Memory B cell (primary cell): ENCODE measurements around the gene BLNK.

Experiments
- ATAC-seq: fragments of 150-1000 bp; cut with Tn5 transposase; 2 replicates; pipeline ENCODE4 v1.10.0; 2021; ENCODE audit warnings: low read depth, mild to moderate bottlenecking, moderate library complexity
- DNase-seq, 2 donors: peaks; one replicate each; pipeline ENCODE4 v3.0.0; 2022; ENCODE audit warnings: low spot score in 2 of 2
- H3K27ac Mint-ChIP-seq: one replicate; pipeline ENCODE4 v1.8.0; 2022; ENCODE audit warnings: mild to moderate bottlenecking, moderate library complexity, mixed read lengths
- H3K27me3 Mint-ChIP-seq: one replicate; pipeline ENCODE4 v1.8.0; 2022; ENCODE audit warnings: mixed read lengths
- H3K36me3 Mint-ChIP-seq: one replicate; pipeline ENCODE4 v1.8.0; 2022; ENCODE audit warnings: mild to moderate bottlenecking, mixed read lengths
- H3K4me1 Mint-ChIP-seq: one replicate; pipeline ENCODE4 v1.8.0; 2022; ENCODE audit warnings: mixed read lengths
- H3K4me3 Mint-ChIP-seq: one replicate; pipeline ENCODE4 v1.8.0; 2022; ENCODE audit warnings: mild to moderate bottlenecking, moderate library complexity, mixed read lengths
- H3K9me3 Mint-ChIP-seq: one replicate; pipeline ENCODE4 v1.8.0; 2022; ENCODE audit warnings: mixed read lengths

BLNK gene

DNA sequence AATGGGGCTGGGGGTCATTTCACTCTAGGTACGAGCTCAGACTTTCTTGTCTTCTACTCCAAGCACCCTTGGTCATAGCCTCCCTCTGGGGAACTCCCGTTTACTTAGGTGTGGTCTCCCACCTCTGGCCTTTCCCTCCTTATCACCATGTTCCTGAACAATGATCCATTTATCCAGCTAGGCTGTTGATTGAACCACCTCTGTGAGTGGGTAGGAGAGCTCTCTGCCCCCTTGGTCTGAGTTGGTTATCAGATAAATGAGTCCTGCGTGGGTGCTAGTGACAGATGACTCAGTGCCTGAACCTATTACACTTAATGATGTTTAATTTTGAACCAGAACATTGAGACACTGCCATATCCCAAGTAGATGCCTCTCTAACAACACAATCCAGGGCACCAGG, 9.4 kb downstream of the BLNK start:
- ATAC-seq (no peak), DNase-seq (no peak)
- H3K27me3 Mint-ChIP-seq, result no peaks in the 10 kb centered on the region
- H3K4me3 Mint-ChIP-seq, result no peak overlapping the region
- peaks cover 69% of the 10 kb centered on the region for H3K4me1 Mint-ChIP-seq
- H3K9me3 Mint-ChIP-seq, result no peaks in the 10 kb centered on the region
- peaks cover 31% of the 10 kb centered on the region for H3K36me3 Mint-ChIP-seq
- peak overlapping the region; percentile 88 for H3K27ac Mint-ChIP-seq

- Mint-ChIP-seq H3K36me3 (peaks cover 32% of the 10 kb centered on the region), H3K27ac (peak overlapping the region; percentile 87), H3K4me1 (peaks cover 64% of the 10 kb centered on the region), H3K27me3 (no peaks in the 10 kb centered on the region), H3K4me3 (no peak overlapping the region), H3K9me3 (no peaks in the 10 kb centered on the region)
- DNase-seq (no peak), ATAC-seq (no peak)
Measured at GRCh38 chr10:96261132-96261531, 10.2 kb downstream of the BLNK start.

- Mint-ChIP-seq H3K27ac (peak overlapping the region; percentile 87), H3K27me3 (no peaks in the 10 kb centered on the region), H3K36me3 (peaks cover 25% of the 10 kb centered on the region), H3K4me1 (peaks cover 58% of the 10 kb centered on the region), H3K9me3 (no peaks in the 10 kb centered on the region), H3K4me3 (peak overlapping the region; percentile 44)
- DNase-seq, result no peak
- ATAC-seq, result peak; percentile 43
Measured at GRCh38 chr10:96260014-96260413, 11.4 kb downstream of the BLNK start.

DNA sequence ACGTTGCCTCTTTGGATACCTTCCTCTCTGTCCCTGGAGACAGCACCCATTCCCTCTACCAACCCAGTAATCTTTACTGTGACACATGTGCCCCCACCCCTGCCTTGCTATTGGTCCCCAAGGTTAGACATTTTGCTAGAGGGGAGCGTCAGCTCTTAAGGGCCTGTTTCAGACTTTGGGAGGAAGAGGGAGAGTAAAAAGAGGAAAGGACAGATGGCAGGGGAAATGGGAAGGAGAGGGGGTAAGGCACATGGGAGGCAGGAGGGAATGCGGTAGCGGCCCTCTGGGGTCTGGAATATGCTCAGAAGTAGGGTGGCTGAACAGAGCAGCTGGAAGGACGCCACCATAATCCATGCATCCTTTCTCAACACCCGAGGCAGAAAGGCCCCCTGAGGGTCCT, 12.2 kb downstream of the BLNK start:
- peaks cover 29% of the 10 kb centered on the region for H3K36me3 Mint-ChIP-seq
- H3K4me1 Mint-ChIP-seq, result peaks cover 53% of the 10 kb centered on the region
- peak overlapping the region; percentile 18 for H3K4me3 Mint-ChIP-seq
- peak overlapping the region; percentile 87 for H3K27ac Mint-ChIP-seq
- no peaks in the 10 kb centered on the region for H3K27me3 Mint-ChIP-seq
- no peaks in the 10 kb centered on the region for H3K9me3 Mint-ChIP-seq
- DNase-seq (no peak), ATAC-seq (no peak)

DNA sequence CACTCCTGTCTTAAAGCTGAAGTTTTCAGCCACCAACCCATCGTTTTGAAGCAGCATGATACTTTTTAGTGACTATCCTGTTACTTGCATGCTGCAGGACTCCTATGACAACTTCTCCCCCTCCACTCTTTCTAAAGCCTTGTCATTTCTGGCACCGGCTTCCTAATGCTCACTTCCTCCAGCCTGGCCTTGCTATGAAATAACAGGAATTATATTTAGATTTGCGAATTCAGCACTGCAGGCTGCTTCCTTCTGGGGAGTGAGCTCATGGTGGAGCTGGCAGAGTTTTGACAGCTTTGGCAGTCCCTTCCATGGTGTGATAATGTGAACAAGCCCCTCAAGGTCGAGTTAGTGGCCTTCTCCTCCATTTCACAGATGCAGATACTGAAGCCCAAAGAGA, 13.4 kb downstream of the BLNK start:
- Mint-ChIP-seq H3K27me3 (no peaks in the 10 kb centered on the region), H3K36me3 (peaks cover 27% of the 10 kb centered on the region), H3K4me3 (peak overlapping the region; percentile 37), H3K27ac (peak overlapping the region; percentile 79), H3K4me1 (peaks cover 47% of the 10 kb centered on the region), H3K9me3 (no peaks in the 10 kb centered on the region)
- ATAC-seq, result no peak
- no peak for DNase-seq

DNA sequence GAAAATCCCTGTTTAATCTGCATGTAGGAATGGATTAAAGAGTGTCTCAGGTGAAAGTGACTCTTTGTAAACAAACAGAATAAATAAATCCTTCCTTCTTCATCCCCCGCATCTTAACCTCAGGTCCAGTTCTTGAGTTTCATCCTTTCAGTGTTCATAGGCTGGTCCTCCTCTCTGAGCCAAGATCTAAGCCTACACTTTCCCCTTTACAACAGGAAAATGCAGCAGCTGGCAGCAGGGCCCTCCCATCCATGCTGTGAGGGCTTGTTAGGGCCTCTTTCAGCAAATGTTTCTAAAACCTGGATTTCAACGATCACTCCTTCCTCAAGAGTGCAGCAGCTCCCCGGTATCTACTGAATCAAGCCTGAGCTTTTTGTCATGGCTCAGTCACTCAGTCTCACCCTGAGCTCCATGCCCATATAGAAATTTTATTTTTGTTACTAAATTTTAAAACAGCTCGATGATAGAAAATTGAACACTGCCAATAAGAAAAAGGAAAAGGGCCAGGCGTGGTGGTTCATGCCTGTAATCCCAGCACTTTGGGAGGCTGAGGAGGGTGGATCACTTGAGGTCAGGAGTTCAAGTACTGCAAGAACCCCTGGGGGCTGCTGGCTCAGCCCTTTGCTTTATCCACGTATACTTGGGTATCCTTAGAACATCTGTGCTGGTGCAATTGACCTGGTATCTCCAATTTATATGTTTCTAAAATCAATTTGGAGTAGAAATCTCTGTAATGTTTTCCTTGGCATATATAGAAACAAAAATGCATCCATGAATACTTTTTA, 15.6 kb downstream of the BLNK start:
- no peak for ATAC-seq
- no peak overlapping the region for H3K4me3 Mint-ChIP-seq

DNA sequence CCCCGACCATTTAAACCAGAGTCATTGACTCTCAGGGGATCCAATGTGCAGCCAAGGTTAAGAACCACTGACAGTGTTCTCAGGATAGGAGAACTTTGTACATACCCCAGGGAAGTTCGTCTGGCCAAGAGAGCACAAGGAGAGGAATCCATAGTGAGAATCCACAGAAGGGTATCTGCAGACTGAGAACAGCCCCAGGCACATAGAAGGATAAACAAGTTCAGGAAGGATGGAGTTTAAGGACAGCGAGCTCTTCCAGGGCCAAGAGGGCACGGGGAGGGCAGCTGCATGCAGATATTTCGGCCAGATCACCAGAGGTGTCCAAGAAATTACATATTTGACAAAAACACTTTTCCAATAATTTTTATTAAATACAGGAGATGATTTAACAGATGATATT, 16.4 kb downstream of the BLNK start:
- no peaks in the 10 kb centered on the region for H3K27me3 Mint-ChIP-seq
- peaks cover 48% of the 10 kb centered on the region for H3K4me1 Mint-ChIP-seq
- H3K9me3 Mint-ChIP-seq, result no peaks in the 10 kb centered on the region
- H3K4me3 Mint-ChIP-seq, result no peak overlapping the region
- DNase-seq (no peak), ATAC-seq (no peak)
- peak overlapping the region; percentile 84 for H3K27ac Mint-ChIP-seq
- H3K36me3 Mint-ChIP-seq, result peaks cover 30% of the 10 kb centered on the region

More for the DNA sequence above, 15.6 kb downstream of the BLNK start:
- no peaks in the 10 kb centered on the region for H3K9me3 Mint-ChIP-seq
- DNase-seq, result no peak
- peaks cover 48% of the 10 kb centered on the region for H3K4me1 Mint-ChIP-seq
- peak overlapping the region; percentile 84 for H3K27ac Mint-ChIP-seq
- peaks cover 30% of the 10 kb centered on the region for H3K36me3 Mint-ChIP-seq
- H3K27me3 Mint-ChIP-seq, result no peaks in the 10 kb centered on the region

- ATAC-seq (no peak), DNase-seq (no peak)
- Mint-ChIP-seq H3K4me1 (peaks cover 47% of the 10 kb centered on the region), H3K9me3 (peaks cover 2% of the 10 kb centered on the region), H3K4me3 (no peak overlapping the region), H3K27me3 (no peaks in the 10 kb centered on the region), H3K27ac (peak overlapping the region; percentile 84), H3K36me3 (peaks cover 32% of the 10 kb centered on the region)
Measured at GRCh38 chr10:96252730-96253129, 18.6 kb downstream of the BLNK start.

DNA sequence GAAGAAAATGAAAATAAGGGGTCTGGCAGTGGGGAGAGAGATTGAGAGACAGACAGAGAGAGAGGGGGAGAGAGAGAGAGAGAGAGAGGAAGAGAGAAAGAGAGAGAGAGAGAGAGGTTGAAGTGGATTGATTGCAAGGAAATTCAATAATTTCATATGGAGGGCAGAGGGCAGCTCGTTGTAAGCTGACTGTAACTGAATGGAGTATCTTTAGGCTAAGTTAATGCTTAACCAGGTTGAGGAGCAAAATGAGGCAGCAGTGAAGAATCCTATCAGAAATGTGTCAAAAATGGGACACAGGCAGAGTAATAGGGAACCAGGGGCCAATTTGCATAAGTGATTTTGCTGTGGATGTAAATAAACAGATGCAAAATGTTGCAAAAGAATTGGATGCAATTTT, 21.0 kb downstream of the BLNK start:
- H3K27me3 Mint-ChIP-seq, result no peaks in the 10 kb centered on the region
- peaks cover 40% of the 10 kb centered on the region for H3K4me1 Mint-ChIP-seq
- ATAC-seq, result no peak
- DNase-seq, result no peak
- peaks cover 32% of the 10 kb centered on the region for H3K36me3 Mint-ChIP-seq
- peak overlapping the region; percentile 72 for H3K27ac Mint-ChIP-seq
- H3K4me3 Mint-ChIP-seq, result no peak overlapping the region
- peaks cover 2% of the 10 kb centered on the region for H3K9me3 Mint-ChIP-seq

- peaks cover 2% of the 10 kb centered on the region for H3K9me3 Mint-ChIP-seq
- H3K4me1 Mint-ChIP-seq, result peaks cover 43% of the 10 kb centered on the region
- H3K27ac Mint-ChIP-seq, result peak overlapping the region; percentile 72
- DNase-seq (no peak), ATAC-seq (no peak)
- H3K4me3 Mint-ChIP-seq, result no peak overlapping the region
- peaks cover 31% of the 10 kb centered on the region for H3K36me3 Mint-ChIP-seq
- H3K27me3 Mint-ChIP-seq, result no peaks in the 10 kb centered on the region
Measured at GRCh38 chr10:96249264-96249663, 22.1 kb downstream of the BLNK start.

DNA sequence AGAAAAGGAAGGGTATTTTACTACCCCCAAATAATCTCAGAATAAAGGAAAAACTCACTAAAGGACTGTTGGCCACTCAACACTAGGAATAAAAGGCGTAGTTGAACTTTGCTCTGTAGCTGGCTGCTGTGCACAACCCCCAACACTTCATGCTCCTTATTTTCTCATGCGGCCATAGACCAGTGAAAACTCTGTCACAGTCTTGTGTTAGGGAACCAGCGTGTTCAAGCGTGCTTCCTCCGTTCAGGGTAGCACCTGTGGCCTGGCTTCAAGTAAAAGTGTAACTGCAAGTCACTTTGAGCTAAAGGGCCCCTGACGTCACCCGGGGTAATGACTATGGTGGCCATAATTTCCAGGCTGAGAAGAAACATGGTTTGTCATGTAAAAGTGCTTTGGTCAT, 27.0 kb downstream of the BLNK start:
- no peaks in the 10 kb centered on the region for H3K27me3 Mint-ChIP-seq
- peak overlapping the region; percentile 61 for H3K4me3 Mint-ChIP-seq
- peaks cover 2% of the 10 kb centered on the region for H3K9me3 Mint-ChIP-seq
- peak; percentile 100 for ATAC-seq
- peak; percentile 66 to 78 for DNase-seq
- H3K4me1 Mint-ChIP-seq, result peaks cover 46% of the 10 kb centered on the region
- peaks cover 43% of the 10 kb centered on the region for H3K36me3 Mint-ChIP-seq
- peak overlapping the region; percentile 95 for H3K27ac Mint-ChIP-seq

GRCh38 chr10:96243296-96243695, 28.1 kb downstream of the BLNK start:
- H3K27me3 Mint-ChIP-seq, result no peaks in the 10 kb centered on the region
- ATAC-seq (no peak), DNase-seq (no peak)
- H3K36me3 Mint-ChIP-seq, result peaks cover 45% of the 10 kb centered on the region
- peak overlapping the region; percentile 73 for H3K27ac Mint-ChIP-seq
- no peaks in the 10 kb centered on the region for H3K9me3 Mint-ChIP-seq
- peaks cover 50% of the 10 kb centered on the region for H3K4me1 Mint-ChIP-seq
- peak overlapping the region; percentile 56 for H3K4me3 Mint-ChIP-seq

- peaks cover 53% of the 10 kb centered on the region for H3K4me1 Mint-ChIP-seq
- no peaks in the 10 kb centered on the region for H3K9me3 Mint-ChIP-seq
- H3K27me3 Mint-ChIP-seq, result no peaks in the 10 kb centered on the region
- H3K27ac Mint-ChIP-seq, result peak overlapping the region; percentile 73
- H3K4me3 Mint-ChIP-seq, result peak overlapping the region; percentile 45
- DNase-seq (no peak), ATAC-seq (no peak)
- H3K36me3 Mint-ChIP-seq, result peaks cover 48% of the 10 kb centered on the region
Measured at GRCh38 chr10:96242822-96243221, 28.5 kb downstream of the BLNK start.

DNA sequence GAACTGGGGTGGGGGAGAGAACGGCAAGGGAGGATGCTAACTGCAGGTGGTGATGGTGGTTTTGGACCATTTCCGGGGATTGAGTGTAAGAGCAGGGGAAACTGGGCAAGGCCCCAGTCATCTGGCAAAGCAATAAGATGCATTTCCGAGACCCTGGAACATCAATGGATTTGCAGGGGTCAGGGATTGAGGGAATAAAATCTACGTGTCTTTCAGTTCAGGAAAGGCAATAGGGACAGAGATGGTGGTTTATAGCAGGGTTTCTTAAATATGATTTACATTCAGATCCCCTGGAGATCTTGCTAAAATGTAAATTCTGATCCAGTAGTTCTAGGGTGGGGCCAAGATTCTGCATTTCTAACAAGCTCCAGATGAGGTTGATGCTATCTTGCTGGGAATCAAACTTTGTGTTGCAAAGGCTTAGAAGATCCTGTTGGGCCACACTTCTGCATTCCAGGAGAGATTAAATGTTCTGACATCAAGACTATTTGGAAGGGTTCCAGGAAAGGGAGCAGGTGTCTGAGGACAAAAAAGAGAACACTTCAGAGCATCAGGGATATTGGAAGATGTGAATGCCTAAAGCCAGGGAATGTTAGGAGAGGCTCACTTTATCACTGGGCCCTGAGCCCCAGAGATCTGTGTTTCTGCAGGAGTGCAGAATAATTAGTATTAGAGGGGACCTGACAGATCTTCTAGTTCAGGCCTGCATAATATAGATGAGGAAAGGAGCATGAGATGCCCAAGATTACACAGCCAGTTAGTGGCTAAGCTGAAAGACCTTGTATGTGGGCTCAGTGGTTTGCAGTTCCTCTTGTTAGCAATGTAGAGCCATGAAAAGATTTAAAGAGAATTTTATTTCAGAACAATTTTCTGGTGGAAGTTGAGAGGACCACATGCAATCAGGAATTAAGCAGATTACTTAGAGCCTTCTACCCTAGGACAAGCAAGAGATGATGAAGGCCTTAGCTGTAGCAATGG, 32.4 kb downstream of the BLNK start:
- H3K27me3 Mint-ChIP-seq, result no peaks in the 10 kb centered on the region
- no peak for ATAC-seq
- H3K9me3 Mint-ChIP-seq, result no peaks in the 10 kb centered on the region
- peaks cover 64% of the 10 kb centered on the region for H3K4me1 Mint-ChIP-seq
- peaks cover 59% of the 10 kb centered on the region for H3K36me3 Mint-ChIP-seq
- no peak for DNase-seq
- H3K4me3 Mint-ChIP-seq, result peak overlapping the region; percentile 53
- H3K27ac Mint-ChIP-seq, result peak overlapping the region; percentile 73
